NK-92 (cell line): ENCODE measurements around the gene RDH14.

ENCODE experiments used
- DNase-seq: peaks from one replicate; lab custom pipeline; 2025; ENCODE audit not compliant: unreplicated experiment; lab: John Stamatoyannopoulos, UW

Gene RDH14

GRCh38 chr2:18566145-18566769, 5.8 kb upstream of the RDH14 start:
- DNase-seq: no peak

- no peak for DNase-seq
Observed at GRCh38 chr2:18560797-18561085, 288 bp upstream of the RDH14 start.

- no peak for DNase-seq
Observed at GRCh38 chr2:18559531-18560030, 872 bp downstream of the RDH14 start.

- no peak for DNase-seq
Observed at GRCh38 chr2:18558458-18558857, 2.0 kb downstream of the RDH14 start.

- no peak for DNase-seq
Observed at GRCh38 chr2:18557121-18557520, 3.3 kb downstream of the RDH14 start.

GRCh38 chr2:18552351-18553077, 7.9 kb downstream of the RDH14 start:
- no peak for DNase-seq

GRCh38 chr2:18551623-18552022, 8.8 kb downstream of the RDH14 start:
- DNase-seq: no peak

- no peak for DNase-seq
Observed at GRCh38 chr2:18551169-18551568, 9.3 kb downstream of the RDH14 start.

- no peak for DNase-seq
Observed at GRCh38 chr2:18550433-18550832, 10.0 kb downstream of the RDH14 start.

GRCh38 chr2:18549083-18549482, 11.4 kb downstream of the RDH14 start:
- DNase-seq: no peak

GRCh38 chr2:18548621-18549020, 11.8 kb downstream of the RDH14 start:
- no peak for DNase-seq

- no peak for DNase-seq
Observed at GRCh38 chr2:18546567-18546966, 13.9 kb downstream of the RDH14 start.

- no peak for DNase-seq
Observed at GRCh38 chr2:18545384-18545783, 15.1 kb downstream of the RDH14 start.

GRCh38 chr2:18544171-18544570, 16.3 kb downstream of the RDH14 start:
- DNase-seq: no peak

GRCh38 chr2:18540872-18541271, 19.6 kb downstream of the RDH14 start:
- no peak for DNase-seq

GRCh38 chr2:18536697-18537096, 23.8 kb downstream of the RDH14 start:
- DNase-seq: no peak

- no peak for DNase-seq
Observed at GRCh38 chr2:18536100-18536499, 24.4 kb downstream of the RDH14 start.

GRCh38 chr2:18531194-18531593, 29.3 kb downstream of the RDH14 start:
- no peak for DNase-seq

- DNase-seq: no peak
Observed at GRCh38 chr2:18527822-18528221, 32.6 kb downstream of the RDH14 start.

- DNase-seq: no peak
Observed at GRCh38 chr2:18527326-18527725, 33.1 kb downstream of the RDH14 start.

- no peak for DNase-seq
Observed at GRCh38 chr2:18526429-18526828, 34.0 kb downstream of the RDH14 start.

- no peak for DNase-seq
Observed at GRCh38 chr2:18525852-18526251, 34.6 kb downstream of the RDH14 start.

- no peak for DNase-seq
Observed at GRCh38 chr2:18525236-18525635, 35.2 kb downstream of the RDH14 start.
